ENCODE measurements around the gene PRKD1.

Gene PRKD1

DNA sequence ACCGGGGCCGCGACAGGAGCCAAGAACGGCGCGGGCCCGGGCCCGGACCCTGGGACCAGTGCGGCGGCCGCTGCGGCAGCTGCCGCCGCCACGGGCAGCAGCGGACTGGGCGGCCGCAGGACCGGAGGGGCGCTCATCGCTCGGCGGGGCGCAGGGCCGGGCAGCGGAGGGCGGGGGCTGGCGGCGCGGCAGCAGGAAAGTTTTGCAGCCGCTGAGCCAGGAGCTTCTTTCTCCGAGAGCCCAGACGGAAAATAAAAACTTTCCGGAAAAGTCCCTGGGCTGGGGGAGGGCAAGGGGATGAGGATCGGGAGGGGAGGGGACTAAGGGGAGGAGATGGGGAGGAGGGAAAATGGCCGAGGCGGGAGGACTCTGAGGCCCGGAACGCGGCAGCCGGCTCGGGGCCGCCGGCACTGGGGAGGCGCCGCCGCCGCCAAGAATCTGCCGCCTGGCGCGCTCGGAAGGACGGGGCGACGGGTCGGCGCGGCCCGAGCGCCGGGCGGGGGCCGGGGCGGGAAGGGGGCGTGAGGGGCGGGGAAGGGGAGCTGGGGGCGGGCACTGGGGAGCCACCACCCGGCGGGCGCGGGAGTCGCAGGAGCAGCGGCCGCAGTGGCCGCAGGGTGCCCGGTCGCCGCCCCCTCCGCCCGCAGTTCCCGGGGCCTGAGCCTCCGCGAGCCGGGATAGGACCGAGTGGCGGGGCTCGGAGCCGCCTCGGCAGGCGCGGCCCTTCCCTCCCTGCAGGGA is at the start of gene PRKD1:
PRKD1 (minus strand) TSS at position 472 of the 741 bp plus-strand sequence.
- peak in 41 of 42 donors; percentile 19 to 90 (median 76) for DNase-seq
- intact Hi-C loops (cut with DNase I): loop anchor here (10.0 kb wide), 1 partner anchor 123 kb away; no protein-coding TSS in a partner anchor

DNA sequence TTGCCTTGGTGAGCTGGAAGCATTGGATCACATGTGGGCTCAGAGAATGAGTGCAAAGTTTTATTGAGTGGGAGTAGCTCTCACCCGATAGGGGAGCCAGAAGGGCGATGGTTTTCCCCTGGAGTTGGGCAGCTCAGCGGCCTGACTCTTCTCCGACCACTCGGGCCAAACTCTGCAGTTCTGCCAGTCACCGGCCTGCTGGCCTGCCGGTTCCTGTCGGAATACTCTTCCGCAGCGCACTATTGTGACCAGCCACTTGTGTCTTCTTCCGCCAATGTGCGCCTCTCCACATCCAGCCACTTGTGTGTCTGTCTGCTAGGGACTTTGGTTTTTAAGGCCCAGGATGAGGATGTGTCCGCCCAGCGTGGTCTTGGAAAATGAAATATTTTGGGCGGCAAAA is 43.5 kb upstream of the PRKD1 start:
- intact Hi-C loops (cut with DNase I): no loop called here

DNA sequence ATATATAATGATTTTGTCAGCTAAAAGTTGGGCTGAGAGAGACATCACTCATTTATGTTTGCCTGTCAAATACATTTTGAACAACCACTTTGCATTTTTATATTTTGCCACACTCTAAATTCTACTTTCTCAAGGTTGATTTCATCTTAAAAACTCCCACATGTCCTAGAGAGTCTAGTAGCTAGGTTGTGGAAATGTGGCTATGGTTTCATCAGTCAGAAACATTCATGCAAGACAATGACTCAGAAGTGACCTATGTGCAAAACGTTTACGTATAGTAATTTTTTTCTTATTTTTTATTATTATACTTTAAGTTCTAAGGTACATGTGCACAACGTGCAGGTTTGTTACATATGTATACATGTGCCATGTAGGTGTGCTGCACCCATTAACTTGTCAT is 27.4 kb upstream of the PRKD1 start:
- intact Hi-C loops (cut with DNase I): no loop called here
- DNase-seq: no peak

More for the DNA sequence above, 43.5 kb upstream of the PRKD1 start:
- no peak for DNase-seq

DNA sequence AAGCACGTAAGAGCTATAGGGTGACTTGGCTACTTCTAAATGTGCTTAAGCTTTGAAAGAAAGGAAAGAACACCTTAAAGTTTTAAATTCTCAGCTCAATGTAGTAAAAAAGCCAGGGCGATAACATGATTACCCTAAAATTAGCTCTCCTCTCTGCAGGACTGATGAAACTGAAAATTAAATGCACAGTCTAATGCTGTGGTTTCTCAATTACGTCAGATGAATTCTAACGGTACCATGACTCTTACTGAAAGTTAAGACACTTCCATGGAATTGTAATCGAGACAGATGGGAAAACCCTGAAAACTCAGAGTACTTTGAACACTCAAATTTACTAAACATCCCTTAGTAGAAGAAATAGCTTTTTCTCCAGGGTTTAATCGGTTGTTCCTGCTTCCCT is 25.9 kb upstream of the PRKD1 start:
- intact Hi-C loops (cut with DNase I): no loop called here
- DNase-seq: no peak

DNA sequence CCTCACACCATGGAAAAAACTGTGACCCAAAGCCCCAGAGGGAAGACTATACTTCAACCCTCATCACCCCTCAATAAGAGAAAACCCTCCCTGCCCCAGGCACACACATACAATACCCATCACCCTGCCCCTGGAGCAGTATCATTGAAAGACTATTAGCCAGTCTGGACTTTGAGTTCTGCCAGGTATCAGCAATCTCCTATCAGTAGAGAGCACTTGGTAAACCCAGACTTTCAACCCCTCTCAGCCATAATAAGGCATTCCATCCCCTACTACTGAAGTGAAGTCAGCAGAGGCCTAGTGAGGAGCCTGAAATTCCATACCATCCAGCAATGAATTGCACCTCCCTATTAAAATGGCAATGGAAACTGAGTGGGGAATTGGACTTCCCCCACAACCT is 16.4 kb upstream of the PRKD1 start:
- no peak for DNase-seq
- intact Hi-C loops (cut with DNase I): no loop called here

DNA sequence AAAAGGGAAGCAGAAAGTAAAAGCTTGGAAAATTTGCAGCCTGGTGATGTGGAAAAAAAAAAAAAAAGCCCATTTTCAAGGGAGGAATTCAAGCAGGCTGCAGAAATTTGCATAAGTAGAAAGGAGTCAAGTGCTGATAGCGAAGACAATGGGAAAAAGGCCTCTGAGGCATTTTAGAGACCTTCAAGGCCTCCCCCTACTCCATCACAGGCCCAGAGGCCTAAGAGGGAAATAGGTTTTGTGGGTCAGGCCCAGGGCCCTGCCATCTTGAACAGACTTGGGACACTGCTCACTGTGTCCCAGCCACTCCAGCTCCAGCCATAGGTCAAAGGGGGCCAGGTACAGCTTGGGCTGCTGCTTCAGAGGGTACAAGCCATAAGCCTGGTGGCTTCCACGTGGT is 13.8 kb upstream of the PRKD1 start:
- intact Hi-C loops (cut with DNase I): no loop called here
- no peak for DNase-seq

DNA sequence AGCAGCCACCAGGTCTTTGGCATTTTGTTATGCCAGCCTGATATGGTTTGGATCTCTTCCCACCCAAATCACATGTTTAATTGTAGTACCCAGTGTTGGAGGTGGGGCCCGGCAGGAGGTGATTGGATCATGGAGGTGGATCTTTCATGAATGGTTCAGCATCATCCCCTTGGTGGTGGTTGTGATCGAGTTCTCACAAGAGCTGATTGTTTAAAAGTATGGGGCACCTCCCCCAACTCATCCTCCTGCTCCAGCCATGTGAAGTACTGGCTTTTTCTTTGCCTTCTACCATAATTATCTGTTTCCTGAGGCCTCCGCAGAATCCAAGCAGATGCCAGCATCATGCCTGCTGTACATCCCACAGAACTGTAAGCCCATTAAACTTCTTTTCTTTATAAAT is 12.8 kb upstream of the PRKD1 start:
- intact Hi-C loops (cut with DNase I): no loop called here
- DNase-seq: no peak

DNA sequence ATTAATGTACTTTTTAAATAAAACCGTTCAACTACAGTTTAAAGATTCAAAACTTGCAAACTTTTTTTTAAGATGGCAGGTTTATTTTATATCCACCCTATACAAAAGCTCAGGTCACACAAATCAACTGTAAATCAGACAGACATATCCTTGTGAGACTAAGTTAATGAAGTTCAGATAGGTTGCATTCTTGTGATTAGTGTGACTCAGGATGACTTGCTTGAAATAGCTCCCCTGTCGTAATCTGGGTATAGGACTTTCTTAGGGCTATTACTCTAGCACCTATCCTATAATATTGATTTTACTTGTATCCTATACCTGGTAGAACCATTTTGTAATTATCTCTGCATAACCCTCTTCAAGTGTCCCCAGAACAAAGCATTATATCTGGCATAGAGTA is 9.5 kb upstream of the PRKD1 start:
- intact Hi-C loops (cut with DNase I): no loop called here

DNA sequence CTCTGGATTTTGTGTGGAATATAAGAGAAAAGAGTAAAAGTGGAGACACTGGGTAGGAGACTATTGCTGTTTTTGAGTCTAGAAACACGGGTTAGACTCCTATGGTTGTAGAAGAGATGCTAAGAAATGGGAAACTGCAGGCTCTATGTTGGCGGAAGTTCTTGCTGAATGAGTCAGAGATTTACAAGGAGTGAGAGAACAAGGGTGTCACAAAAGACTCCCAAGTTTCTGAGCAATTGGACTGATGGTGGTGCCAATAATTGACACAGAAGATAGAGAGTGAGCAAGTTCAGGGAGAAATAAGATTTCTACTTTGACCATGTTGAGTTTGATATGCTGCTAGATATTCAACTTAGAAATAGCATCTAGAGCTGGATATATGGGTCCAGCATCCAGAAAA is 2.6 kb upstream of the PRKD1 start:
- DNase-seq: no peak
- intact Hi-C loops (cut with DNase I): no loop called here

More for the DNA sequence above, 9.5 kb upstream of the PRKD1 start:
- DNase-seq: no peak

DNA sequence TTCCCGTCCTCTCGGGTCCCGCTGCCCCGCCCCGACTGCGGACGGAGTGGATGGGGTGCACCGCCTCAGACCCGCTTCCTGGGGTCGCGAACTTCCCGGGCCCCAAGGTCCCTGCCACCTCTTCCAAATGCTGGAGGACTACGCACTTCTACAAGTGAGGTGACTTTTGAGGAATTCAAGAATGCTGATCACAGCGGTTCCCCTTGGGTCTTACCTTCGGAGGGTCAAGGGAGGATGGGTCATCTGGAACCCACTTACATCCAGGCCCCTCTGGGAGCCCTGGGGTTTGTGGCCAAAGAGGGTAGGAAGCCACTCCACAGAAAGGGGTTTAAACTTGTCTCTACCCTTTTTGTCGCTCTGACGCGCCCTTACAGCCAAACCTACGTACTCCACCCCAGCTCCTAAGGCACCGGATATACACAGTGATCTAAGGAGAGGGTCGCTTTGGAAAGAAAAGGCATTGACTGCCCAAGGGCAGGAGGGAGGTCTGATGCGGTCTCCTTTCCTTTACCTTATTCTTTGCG is 532 bp upstream of the PRKD1 start:
- peak in 6 of 42 donors; percentile 4 to 38 (median 12) for DNase-seq
- intact Hi-C loops (cut with DNase I): loop anchor here (10.0 kb wide), 1 partner anchor 123 kb away; no protein-coding TSS in a partner anchor

DNA sequence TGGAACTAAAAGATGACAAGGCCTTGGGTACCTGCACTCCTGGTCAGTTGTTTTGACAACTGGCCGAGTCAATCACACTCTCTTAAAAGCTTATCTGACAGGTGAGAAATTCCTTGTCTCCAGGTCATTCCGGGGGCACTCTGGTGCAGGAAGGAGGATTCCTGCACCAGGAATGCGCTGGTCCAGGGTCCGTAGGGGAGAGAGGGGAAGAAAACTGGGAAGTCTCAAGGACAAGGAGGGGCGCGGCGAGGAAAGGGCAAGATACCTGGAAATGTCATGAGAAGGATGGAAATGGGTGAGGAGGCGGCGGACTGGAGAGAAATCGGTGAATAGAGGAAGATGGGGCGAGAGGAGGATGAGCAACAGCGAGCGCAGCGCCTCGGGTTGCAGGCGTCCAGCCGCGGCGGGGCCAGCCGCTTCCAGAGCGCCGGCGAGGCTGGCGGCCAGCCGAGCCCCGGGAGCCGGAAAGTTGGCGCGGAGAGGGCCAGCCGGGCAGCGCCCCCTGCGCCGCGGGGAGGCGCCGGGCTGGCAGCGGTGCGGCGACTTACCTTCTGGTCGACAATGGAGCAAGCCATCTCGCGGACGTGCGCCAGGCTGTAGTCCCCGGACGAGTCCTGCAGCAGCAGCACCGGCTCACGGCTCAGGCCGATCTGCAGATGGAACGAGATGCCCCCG is 809 bp downstream of the PRKD1 start:
- intact Hi-C loops (cut with DNase I): loop anchor here (10.0 kb wide), 1 partner anchor 122 kb away; no protein-coding TSS in a partner anchor

DNA sequence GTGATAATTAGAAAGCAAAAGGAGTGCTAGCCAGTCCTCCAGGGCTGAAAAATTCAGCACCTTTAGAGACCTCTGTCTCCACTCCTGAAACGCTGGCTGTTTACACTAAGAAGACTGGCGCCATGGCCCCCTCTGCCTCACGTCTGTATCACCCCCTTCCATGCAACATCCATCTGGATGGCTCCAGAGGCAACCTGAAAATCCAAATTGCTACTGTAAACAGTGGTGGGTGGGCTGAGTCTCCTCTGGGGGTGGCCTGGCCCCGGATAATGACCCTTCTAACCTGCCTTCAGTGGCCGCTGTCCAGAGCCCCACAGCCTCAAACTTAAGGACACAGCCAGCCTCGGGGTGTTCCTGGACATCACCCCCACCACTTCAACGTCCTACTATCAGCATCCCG is 1.4 kb downstream of the PRKD1 start:
- intact Hi-C loops (cut with DNase I): loop anchor here (10.0 kb wide), 1 partner anchor 121 kb away; no protein-coding TSS in a partner anchor
- peak in 4 of 42 donors; percentile 9 to 19 (median 12) for DNase-seq

More for the DNA sequence above, 809 bp downstream of the PRKD1 start:
- DNase-seq: peak in 40 of 42 donors; percentile 24 to 83 (median 60)

DNA sequence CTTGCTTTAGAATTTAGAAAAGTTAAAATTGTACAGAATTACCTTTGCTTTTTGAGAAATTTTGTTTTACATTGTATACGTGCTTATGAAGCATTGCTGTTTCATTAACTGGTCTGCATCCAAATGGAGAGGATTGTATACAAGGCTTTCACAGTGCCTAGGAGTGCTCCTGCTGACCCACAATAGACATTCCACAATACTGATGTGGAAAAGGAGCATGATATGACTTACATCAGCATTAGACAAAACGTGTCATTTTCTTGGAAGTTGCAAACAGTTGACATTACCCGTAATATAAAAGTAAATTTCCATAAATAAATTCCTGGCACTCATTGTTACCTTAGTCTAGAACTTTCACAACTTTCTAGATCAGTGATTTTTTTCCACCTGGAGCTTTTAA is 1.9 kb downstream of the PRKD1 start:
- DNase-seq: no peak
- intact Hi-C loops (cut with DNase I): loop anchor here (10.0 kb wide), 1 partner anchor 121 kb away; no protein-coding TSS in a partner anchor

DNA sequence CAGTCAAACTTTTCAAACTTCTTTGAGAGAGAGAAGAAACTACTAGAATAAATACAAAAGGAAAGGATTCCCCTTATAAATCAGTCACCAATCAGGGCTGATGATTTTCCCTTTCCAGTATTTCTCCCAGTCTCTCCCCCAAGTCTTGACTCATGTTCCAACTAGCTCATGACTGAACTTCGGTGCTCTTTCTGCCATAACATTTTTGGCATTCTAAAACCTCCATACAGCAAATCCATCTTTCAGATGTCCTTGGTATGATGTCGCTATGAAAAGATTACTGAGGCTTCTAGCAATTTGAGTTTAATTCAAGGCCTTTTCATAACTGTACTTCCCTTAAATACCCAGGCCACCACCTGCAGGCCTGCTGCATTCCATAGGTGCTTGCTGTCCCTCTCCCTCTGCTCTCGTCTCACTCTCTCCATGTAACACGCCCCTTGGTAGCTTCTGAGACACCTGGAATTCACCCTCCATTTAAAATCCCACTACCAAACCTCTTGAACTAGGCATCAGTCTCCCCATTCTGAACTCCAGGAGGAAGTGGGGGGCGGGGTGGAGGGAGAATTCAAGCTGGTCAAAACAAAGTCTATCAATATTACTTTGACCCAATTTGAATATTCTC is 2.4 kb downstream of the PRKD1 start:
- intact Hi-C loops (cut with DNase I): loop anchor here (10.0 kb wide), 1 partner anchor 120 kb away; no protein-coding TSS in a partner anchor
- no peak for DNase-seq

DNA sequence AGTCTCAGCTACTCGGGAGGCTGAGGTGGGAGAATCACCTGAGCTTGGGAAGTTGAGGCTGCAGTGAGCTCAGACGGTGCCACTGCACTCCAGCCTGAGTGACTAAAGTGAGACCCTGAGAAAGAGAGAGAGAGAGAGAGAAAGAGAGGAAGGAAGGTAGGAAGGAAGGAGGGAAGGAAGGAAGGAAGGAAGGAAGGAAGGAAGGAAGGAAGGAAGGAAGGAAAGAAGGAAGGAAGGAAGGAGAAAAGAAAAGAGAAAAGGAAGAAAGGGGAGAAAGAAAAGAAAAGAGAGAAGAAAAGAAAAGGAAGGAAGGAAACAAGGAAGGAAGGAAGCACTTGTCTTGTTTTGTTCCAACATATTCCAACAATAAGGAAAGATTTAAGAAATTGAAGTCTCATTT is 7.8 kb downstream of the PRKD1 start:
- intact Hi-C loops (cut with DNase I): loop anchor here (10.0 kb wide), 1 partner anchor 115 kb away; no protein-coding TSS in a partner anchor
- no peak for DNase-seq

DNA sequence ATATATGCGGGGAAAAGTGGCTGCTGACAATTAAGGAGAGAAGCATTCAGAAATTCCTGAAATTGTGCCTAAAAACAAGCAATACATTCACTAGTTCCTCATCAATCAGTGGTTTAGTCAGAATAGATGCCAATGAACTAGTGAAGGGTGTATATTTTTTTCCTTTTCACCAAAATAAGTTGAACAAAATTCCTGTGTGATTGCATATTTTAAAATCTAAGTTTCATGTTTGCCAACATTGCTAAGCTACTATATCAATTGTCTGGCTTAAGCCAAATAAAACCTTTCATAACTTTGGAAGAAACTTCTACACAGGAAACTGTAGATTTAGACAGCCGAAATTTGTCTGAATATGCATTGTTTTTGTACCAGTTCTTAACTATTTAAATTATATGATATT is 8.7 kb downstream of the PRKD1 start:
- no peak for DNase-seq
- intact Hi-C loops (cut with DNase I): no loop called here

DNA sequence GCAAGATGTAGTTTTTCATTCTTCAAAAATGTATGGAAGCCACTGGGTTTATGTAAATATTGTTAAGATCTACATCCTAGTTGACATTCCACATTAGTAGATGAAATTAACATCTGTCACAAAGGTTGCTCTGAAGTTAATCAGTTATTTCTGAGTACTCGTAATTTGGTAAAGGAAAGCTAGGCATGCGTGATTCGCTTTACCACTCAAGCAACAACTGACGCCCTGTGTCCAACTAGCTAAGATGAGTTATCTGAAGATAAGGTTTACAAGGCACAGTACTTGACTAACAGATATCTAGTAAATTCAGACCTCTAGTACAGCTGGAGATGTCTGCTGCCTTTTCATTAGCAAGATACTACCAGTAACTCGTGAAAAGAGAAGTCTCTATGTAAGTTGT is 14.1 kb downstream of the PRKD1 start:
- intact Hi-C loops (cut with DNase I): no loop called here
- no peak for DNase-seq

DNA sequence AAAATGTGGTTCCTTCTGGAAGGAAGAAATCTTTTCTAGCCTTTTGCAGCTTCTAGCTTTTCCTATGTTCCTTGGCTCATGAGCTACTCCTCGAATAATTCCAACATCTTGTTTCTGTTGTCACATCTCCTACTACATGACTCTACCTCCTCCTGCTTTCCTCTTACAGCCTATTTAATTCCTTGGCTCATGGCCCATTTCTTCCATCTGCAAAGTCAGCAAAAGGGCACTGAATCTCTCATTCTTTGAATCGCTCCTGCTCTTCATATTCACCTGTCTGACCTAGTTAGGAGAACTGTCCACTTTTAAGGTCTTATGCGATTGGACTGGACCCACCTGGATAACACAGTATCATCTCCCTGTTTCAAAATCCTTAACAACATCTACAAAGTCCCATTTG is 15.8 kb downstream of the PRKD1 start:
- no peak for DNase-seq
- intact Hi-C loops (cut with DNase I): no loop called here

All from head of caudate nucleus (tissue), 42 donors.